HepG2 (cell line): ENCODE measurements around the gene PARN. TPM values are rescaled to one million over a fixed set of nuclear protein-coding genes. Genes with fewer than 3 reads are reported as not detected.

Experiments used
- FOXO1 ChIP-seq: sonication (generic); formaldehyde crosslinking; IDR thresholded peaks from 2 replicates; pipeline ENCODE4 v1.4.0; 2020; ENCODE audit warnings: missing genetic modification reagents
- GATAD2A ChIP-seq: IDR thresholded peaks from 2 replicates; pipeline ENCODE4 v1.6.1; 2016
- MAFG ChIP-seq: sonication (generic); formaldehyde crosslinking; IDR thresholded peaks from 2 replicates; pipeline ENCODE4 v1.5.1; 2020; ENCODE audit warnings: mild to moderate bottlenecking, missing genetic modification reagents
- SP5 ChIP-seq: IDR thresholded peaks from 2 replicates; pipeline ENCODE4 v1.6.1; 2016; ENCODE audit warnings: low read depth, borderline replicate concordance
- THRA ChIP-seq: sonication (generic); formaldehyde crosslinking; IDR thresholded peaks from 2 replicates; pipeline ENCODE4 v1.4.0; 2020; ENCODE audit warnings: missing genetic modification reagents, borderline replicate concordance
- YEATS4 ChIP-seq: sonication (generic); formaldehyde crosslinking; IDR thresholded peaks from 2 replicates; pipeline ENCODE4 v1.4.0; 2020; ENCODE audit warnings: missing genetic modification reagents, borderline replicate concordance
- ZBTB40 ChIP-seq, 2 experiments: fragments of 450-650 bp in 1 of 2; sonication (generic) in 1 of 2; formaldehyde crosslinking in 1 of 2; IDR thresholded peaks; 2 replicates each; pipeline versions ENCODE4 v1.6.1 to v1.8.0; 2016 to 2022; ENCODE audit warnings: antibody characterized with exemption in 1 of 2, mild to moderate bottlenecking in 1 of 2, missing genetic modification reagents in 1 of 2
- ZUFSP ChIP-seq: sonication (generic); formaldehyde crosslinking; IDR thresholded peaks from 2 replicates; pipeline ENCODE4 v1.9.0; 2021; ENCODE audit warnings: missing genetic modification reagents, mild to moderate bottlenecking, borderline replicate concordance
- polyA plus RNA-seq, 8 experiments: library from polyadenylated mRNA; depleted of rRNA in 3 of 8; stranded (reverse) in 7 of 8; unstranded in 1 of 8; fragments of >200 nt; fragmentation: Illumina TruSeq in 4 of 8; extraction: Trizol in 4 of 8; gene quantifications; 2 replicates each; pipeline versions ENCODE4 v1.2.1 to v1.2.3, GENCODE V29; 2011 to 2016; ENCODE audit warnings: low read depth in 4 of 8, missing spikeins in 1 of 8, mixed read lengths in 1 of 8; ENCODE audit not compliant: insufficient read depth in 1 of 8
- total RNA-seq, 5 experiments: library from RNA; depleted of rRNA; stranded (reverse); fragments of >200 nt; fragmentation: Illumina TruSeq; extraction: Trizol; gene quantifications; 2 replicates each; pipeline ENCODE4 v1.2.3, GENCODE V29; 2016; ENCODE audit warnings: low read depth in 1 of 5
- TF ChIP-seq, protein P1 (sequence below), 2 experiments: IDR thresholded peaks; 2 replicates each; pipeline ENCODE4 v1.6.1; 2011 to 2012; ENCODE audit warnings: low read length in 2 of 2, borderline replicate concordance in 1 of 2, low read depth in 1 of 2, mild to moderate bottlenecking in 1 of 2, moderate library complexity in 1 of 2

Gene PARN
- total and polyA plus RNA-seq, 2 of the 13 experiments (the other 11 are each of a cell fraction or from before 2014, with no cell fraction given): 13.3 to 47.6 TPM

DNA sequence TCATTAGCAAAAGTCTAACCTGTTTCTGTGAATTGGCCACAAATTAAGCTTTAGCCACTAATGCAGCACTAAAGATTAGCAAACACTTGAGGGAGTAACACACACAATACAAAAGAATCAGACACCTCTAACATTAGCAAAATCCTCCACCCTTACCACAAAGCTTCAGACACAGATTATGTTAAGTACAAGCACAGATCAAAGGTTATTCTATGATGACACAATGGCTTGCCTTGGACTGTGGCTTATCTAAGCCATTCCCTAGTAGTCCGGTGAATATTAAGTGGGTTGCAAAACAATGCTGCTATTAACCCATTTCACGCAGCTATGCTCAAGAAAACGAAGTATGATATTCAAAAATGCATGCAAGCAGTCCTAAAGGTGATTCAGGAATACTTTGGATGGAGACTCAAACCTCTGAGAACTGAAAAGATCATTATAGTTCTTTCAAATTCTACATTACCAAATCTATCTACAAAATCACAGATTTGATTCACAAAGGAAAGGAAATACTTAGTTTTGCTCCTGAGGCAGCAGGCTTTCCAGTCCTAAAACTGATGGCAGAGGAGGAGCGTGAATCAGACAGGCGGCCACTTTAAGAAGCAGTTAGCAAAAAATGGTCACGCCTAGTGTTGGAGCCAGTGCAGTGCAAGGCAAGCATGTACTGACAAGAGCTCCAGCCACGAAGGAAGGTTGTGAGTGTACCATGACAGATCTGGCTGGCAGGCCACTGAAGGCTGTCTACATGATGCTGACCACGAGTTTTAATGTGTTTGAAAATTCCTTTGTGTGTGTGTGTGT, 67.2 kb downstream of the PARN start (continued):
- TF ChIP-seq, protein P1, sequence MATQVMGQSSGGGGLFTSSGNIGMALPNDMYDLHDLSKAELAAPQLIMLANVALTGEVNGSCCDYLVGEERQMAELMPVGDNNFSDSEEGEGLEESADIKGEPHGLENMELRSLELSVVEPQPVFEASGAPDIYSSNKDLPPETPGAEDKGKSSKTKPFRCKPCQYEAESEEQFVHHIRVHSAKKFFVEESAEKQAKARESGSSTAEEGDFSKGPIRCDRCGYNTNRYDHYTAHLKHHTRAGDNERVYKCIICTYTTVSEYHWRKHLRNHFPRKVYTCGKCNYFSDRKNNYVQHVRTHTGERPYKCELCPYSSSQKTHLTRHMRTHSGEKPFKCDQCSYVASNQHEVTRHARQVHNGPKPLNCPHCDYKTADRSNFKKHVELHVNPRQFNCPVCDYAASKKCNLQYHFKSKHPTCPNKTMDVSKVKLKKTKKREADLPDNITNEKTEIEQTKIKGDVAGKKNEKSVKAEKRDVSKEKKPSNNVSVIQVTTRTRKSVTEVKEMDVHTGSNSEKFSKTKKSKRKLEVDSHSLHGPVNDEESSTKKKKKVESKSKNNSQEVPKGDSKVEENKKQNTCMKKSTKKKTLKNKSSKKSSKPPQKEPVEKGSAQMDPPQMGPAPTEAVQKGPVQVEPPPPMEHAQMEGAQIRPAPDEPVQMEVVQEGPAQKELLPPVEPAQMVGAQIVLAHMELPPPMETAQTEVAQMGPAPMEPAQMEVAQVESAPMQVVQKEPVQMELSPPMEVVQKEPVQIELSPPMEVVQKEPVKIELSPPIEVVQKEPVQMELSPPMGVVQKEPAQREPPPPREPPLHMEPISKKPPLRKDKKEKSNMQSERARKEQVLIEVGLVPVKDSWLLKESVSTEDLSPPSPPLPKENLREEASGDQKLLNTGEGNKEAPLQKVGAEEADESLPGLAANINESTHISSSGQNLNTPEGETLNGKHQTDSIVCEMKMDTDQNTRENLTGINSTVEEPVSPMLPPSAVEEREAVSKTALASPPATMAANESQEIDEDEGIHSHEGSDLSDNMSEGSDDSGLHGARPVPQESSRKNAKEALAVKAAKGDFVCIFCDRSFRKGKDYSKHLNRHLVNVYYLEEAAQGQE (IDR thresholded peaks at IDR 0.05; ENCODE audit: borderline replicate concordance in 1 of 2, low read depth in 1 of 2, low read length in 2 of 2): no peak
- peak; percentile 59 for TF ChIP-seq YEATS4 (CRISPR knock-in tag)
- TF ChIP-seq ZUFSP (CRISPR knock-in tag): no peak
- TF ChIP-seq MAFG: no peak
- peak; percentile 99 for TF ChIP-seq GATAD2A (CRISPR knock-in tag)
- TF ChIP-seq SP5: peak; percentile 76
- TF ChIP-seq ZBTB40 (IDR thresholded peaks at IDR 0.05): no peak
- no peak for TF ChIP-seq ZBTB40 (CRISPR knock-in tag; IDR thresholded peaks at IDR 0.05)
- peak; percentile 57 for TF ChIP-seq FOXO1 (CRISPR knock-in tag)
- TF ChIP-seq THRA: peak; percentile 81; the same call in 1 of the 2 replicates
